Astrocyte (in vitro differentiated cells and primary cell): ENCODE results near the gene NPM1.

Experiments
- CTCF ChIP-seq: IDR thresholded peaks from 2 replicates; pipeline ENCODE4 v1.5.1; 2011; ENCODE audit warnings: low read depth, mild to moderate bottlenecking, inconsistent platforms, low read length, moderate library complexity; ENCODE audit not compliant: insufficient read depth
- EZH2 ChIP-seq: IDR thresholded peaks from 2 replicates; pipeline ENCODE4 v1.6.1; 2012; ENCODE audit warnings: mild to moderate bottlenecking, low read length, inconsistent platforms; ENCODE audit not compliant: insufficient read depth

GRCh38 chr5:171425596-171426244, 38.1 kb downstream of the NPM1 start:
- TF ChIP-seq CTCF: no peak
- no peak for TF ChIP-seq EZH2
